K562 (cell line): ENCODE results near the gene FMN2. TPM values are rescaled to one million over a fixed set of nuclear protein-coding genes. Genes with fewer than 3 reads are reported as not detected.

Experiments used
- ATAC-seq: fragments of 200-7000 bp; cut with Tn5 transposase; 3 replicates; pipeline ENCODE4 v1.9.1; 2020; ENCODE audit warnings: moderate library complexity
- BruUV-seq: library from RNA; stranded (reverse); fragments of 400-500 nt; replicated peaks from 2 replicates; lab custom pipeline; 2021; lab: Mats Ljungman, UMichigan
- CTCF ChIA-PET: fragments of 300-600 bp; formaldehyde crosslinking; extraction: SDS; loops from one replicate; lab custom pipeline; 2021; ENCODE audit warnings: low intra/inter-chr PET ratio; lab: Yijun Ruan, JAX
- POLR2A ChIA-PET: fragments of 300-600, 350-650 bp; sonication (Branson Sonifier 250); formaldehyde crosslinking; extraction: SDS; loops from one replicate; lab custom pipeline; 2021; ENCODE audit warnings: antibody characterized with exemption, inconsistent platforms; lab: Yijun Ruan, JAX
- DNase-seq, 4 experiments: peaks; one replicate each; pipeline versions ENCODE4 v3.0.0 to v3.0.0-alpha.2; 2011 to 2018; ENCODE audit warnings: low spot score in 3 of 4, mixed read lengths in 3 of 4; ENCODE audit errors: extremely low read depth in 1 of 4
- FAIRE-seq: peaks from 2 replicates; lab custom pipeline; 2011; peaks lifted over from hg19 to GRCh38; lab: Jason Lieb, UNC
- H2AFZ ChIP-seq: 2 replicates; pipeline ENCODE4 v1.6.0; 2011; ENCODE audit warnings: low read depth, low read length, control low read depth, inconsistent platforms
- H3K27ac ChIP-seq: fragments of 200-600 bp; 3 replicates; pipeline ENCODE4 v1.8.0; 2011; ENCODE audit warnings: low read depth, mild to moderate bottlenecking, control low read depth, inconsistent platforms, low read length, moderate library complexity, mixed read lengths; ENCODE audit errors: extremely low read depth
- H3K27me3 ChIP-seq, 2 experiments: fragments of 300-600 bp in 1 of 2; 2 replicates in 1 of 2; 3 replicates in 1 of 2; pipeline versions ENCODE4 v1.6.0 to v1.8.0; 2011; ENCODE audit warnings: inconsistent platforms in 2 of 2, low read length in 2 of 2, mild to moderate bottlenecking in 1 of 2, mixed read lengths in 1 of 2, moderate library complexity in 1 of 2; ENCODE audit not compliant: control insufficient read depth in 2 of 2, insufficient read depth in 2 of 2
- H3K36me3 ChIP-seq: fragments of 300-600 bp; 3 replicates; pipeline ENCODE4 v1.8.0; 2011; ENCODE audit warnings: mild to moderate bottlenecking, low read length, inconsistent platforms; ENCODE audit not compliant: control insufficient read depth, insufficient read depth
- H3K4me1 ChIP-seq, 2 experiments: fragments of 200-600 bp in 1 of 2; replicated peaks in 1 of 2; 2 replicates in 1 of 2; 3 replicates in 1 of 2; pipeline versions ENCODE4 v1.5.1 to v1.8.0; 2011; ENCODE audit warnings: inconsistent platforms in 2 of 2, low read length in 2 of 2, mild to moderate bottlenecking in 1 of 2, mixed read lengths in 1 of 2, moderate library complexity in 1 of 2; ENCODE audit not compliant: control insufficient read depth in 2 of 2, insufficient read depth in 2 of 2
- H3K4me2 ChIP-seq: 2 replicates; pipeline ENCODE4 v1.6.1; 2011; ENCODE audit warnings: low read length, control low read depth, inconsistent platforms, mixed read lengths; ENCODE audit not compliant: insufficient read depth
- H3K4me3 ChIP-seq: fragments of 200-600 bp; sonication (generic), shearing (Covaris generic); 2 replicates; pipeline ENCODE4 v1.5.1; 2016; ENCODE audit warnings: control low read depth, inconsistent platforms
- H3K79me2 ChIP-seq: fragments of 200-600 bp; 3 replicates; pipeline ENCODE4 v1.8.0; 2011; ENCODE audit warnings: low read length, inconsistent platforms; ENCODE audit not compliant: control insufficient read depth, insufficient read depth
- H3K9ac ChIP-seq, 2 experiments: 2 replicates each; pipeline versions ENCODE4 v1.6.0 to v1.6.1; 2011; ENCODE audit warnings: low read depth in 2 of 2, low read length in 2 of 2, control low read depth in 1 of 2, inconsistent platforms in 1 of 2, mild to moderate bottlenecking in 1 of 2, mixed read lengths in 1 of 2; ENCODE audit not compliant: insufficient read depth in 1 of 2
- H3K9me1 ChIP-seq: one replicate; pipeline ENCODE4 v1.6.0; 2011; ENCODE audit warnings: inconsistent platforms, mild to moderate bottlenecking, low read length, moderate library complexity; ENCODE audit not compliant: control insufficient read depth, insufficient read depth
- H3K9me3 ChIP-seq: replicated peaks from 2 replicates; pipeline ENCODE4 v1.5.1; 2011; ENCODE audit warnings: low read depth, low read length, inconsistent platforms; ENCODE audit not compliant: control insufficient read depth, insufficient read depth
- H4K20me1 ChIP-seq: replicated peaks from 2 replicates; pipeline ENCODE4 v1.6.1; 2011; ENCODE audit warnings: low read length, inconsistent platforms, mixed read lengths; ENCODE audit not compliant: control insufficient read depth, insufficient read depth
- CBFA2T3 ChIP-seq: fragments of 450-650 bp; IDR thresholded peaks from 2 replicates; pipeline ENCODE4 v1.6.1; 2017
- CXXC5 ChIP-seq: fragments of 250-450 bp; sonication (Bioruptor Pico); IDR thresholded peaks from 2 replicates; pipeline ENCODE4 v1.8.0; 2022; ENCODE audit warnings: inconsistent platforms, mild to moderate bottlenecking, moderate library complexity
- GATA2 ChIP-seq: sonication (generic); formaldehyde crosslinking; IDR thresholded peaks from 2 replicates; pipeline ENCODE4 v1.4.0; 2020; ENCODE audit warnings: mild to moderate bottlenecking, missing genetic modification reagents
- HDAC3 ChIP-seq: fragments of 450-650 bp; IDR thresholded peaks from 2 replicates; pipeline ENCODE4 v1.6.1; 2018; ENCODE audit warnings: borderline replicate concordance, mild to moderate bottlenecking, moderate library complexity; ENCODE audit not compliant: partially characterized antibody
- LARP7 ChIP-seq: fragments of 450-650 bp; IDR thresholded peaks from 2 replicates; pipeline ENCODE4 v1.6.1; 2016
- MEIS2 ChIP-seq: fragments of 450-650 bp; IDR thresholded peaks from 2 replicates; pipeline ENCODE4 v1.6.1; 2014; ENCODE audit warnings: mild to moderate bottlenecking; ENCODE audit not compliant: partially characterized antibody
- MIER1 ChIP-seq: fragments of 450-650 bp; IDR thresholded peaks from 2 replicates; pipeline ENCODE4 v1.6.1; 2016; ENCODE audit warnings: antibody characterized with exemption, mild to moderate bottlenecking, low read depth
- MYBL2 ChIP-seq, 2 experiments: fragments of 450-650 bp in 1 of 2; sonication (generic) in 1 of 2; formaldehyde crosslinking in 1 of 2; IDR thresholded peaks; 2 replicates each; pipeline versions ENCODE4 v1.6.1 to v1.8.1; 2017 to 2022; ENCODE audit warnings: borderline replicate concordance in 1 of 2, inconsistent platforms in 1 of 2, low read depth in 1 of 2, mild to moderate bottlenecking in 1 of 2, missing genetic modification reagents in 1 of 2, moderate library complexity in 1 of 2
- NR2C1 ChIP-seq, 2 experiments: fragments of 450-650 bp; IDR thresholded peaks; 2 replicates each; pipeline ENCODE4 v1.6.1; 2017; ENCODE audit warnings: mild to moderate bottlenecking in 2 of 2, antibody characterized with exemption in 1 of 2, inconsistent platforms in 1 of 2, missing compliant biosample characterization in 1 of 2, missing genetic modification characterization in 1 of 2
- RAD51 ChIP-seq: fragments of 450-650 bp; IDR thresholded peaks from 2 replicates; pipeline ENCODE4 v1.7.1; 2016; ENCODE audit warnings: low read depth, mild to moderate bottlenecking, borderline replicate concordance
- RBM15 ChIP-seq: fragments of 200-400 bp; formaldehyde crosslinking; IDR thresholded peaks from 2 replicates; pipeline ENCODE4 v1.6.1; 2018; ENCODE audit warnings: mild to moderate bottlenecking, low read length, moderate library complexity; ENCODE audit not compliant: insufficient read depth
- SETDB1 ChIP-seq: IDR thresholded peaks from one replicate; pipeline ENCODE4 v1.6.1; 2012; ENCODE audit warnings: low read length, control low read depth, inconsistent platforms
- SIN3B ChIP-seq: fragments of 450-650 bp; IDR thresholded peaks from 2 replicates; pipeline ENCODE4 v1.6.1; 2017; ENCODE audit warnings: low read depth, mild to moderate bottlenecking, moderate library complexity
- SPI1 ChIP-seq: IDR thresholded peaks from 2 replicates; pipeline ENCODE4 v1.6.1; 2011; ENCODE audit warnings: low read depth, low read length, control low read depth, borderline replicate concordance
- YBX1 ChIP-seq: fragments of 450-650 bp; IDR thresholded peaks from 2 replicates; pipeline ENCODE4 v1.7.1; 2016; ENCODE audit warnings: mild to moderate bottlenecking
- ZNF134 ChIP-seq: fragments of 250-450 bp; sonication (Bioruptor Pico); conservative IDR thresholded peaks from 2 replicates; pipeline ENCODE4 v1.4.0; 2020
- WGBS: fragments of 100-300 bp; shearing (Covaris generic); methylation state at CpG from one replicate; pipeline ENCODE4 v1.1.6; 2016; ENCODE audit warnings: low coverage, mixed read lengths; ENCODE audit not compliant: insufficient coverage; ENCODE audit errors: missing lambda C conversion rate; 5-methylcytosine and 5-hydroxymethylcytosine counted together
- in situ Hi-C: fragments of 300-500 bp; cut with MboI; formaldehyde crosslinking; loops from 4 replicates; pipeline ENCODE4 v1.15.0; 2018; ENCODE audit warnings: inconsistent platforms, mixed read lengths
- intact Hi-C: fragments of 100-400 bp; cut with micrococcal nuclease; formaldehyde crosslinking; loops from 2 replicates; pipeline ENCODE4 v1.14.2; 2022
- polyA plus RNA-seq, 8 experiments: library from polyadenylated mRNA; depleted of rRNA in 4 of 8; stranded (reverse) in 5 of 8; unstranded in 3 of 8; fragments of >200 nt; fragmentation: Nextera tagmentation in 2 of 8; fragmentation: Illumina TruSeq in 1 of 8; extraction: Ambion mirVana in 2 of 8; extraction: Trizol in 1 of 8; gene quantifications; 2 replicates each; pipeline versions ENCODE4 v1.2.1 to v1.2.3, GENCODE V29; 2011 to 2014; ENCODE audit warnings: inconsistent platforms in 1 of 8, missing spikeins in 1 of 8
- total RNA-seq, 7 experiments: library from RNA; depleted of rRNA in 6 of 7; stranded (reverse); fragments of >200 nt in 6 of 7; fragmentation: Illumina TruSeq in 2 of 7; extraction: Trizol in 2 of 7; gene quantifications; 2 replicates each; pipeline versions ENCODE4 v1.2.1 to v1.2.3, GENCODE V29; 2011 to 2021; ENCODE audit warnings: low replicate concordance in 1 of 7
- TF ChIP-seq, protein P1 (sequence below): sonication (generic); formaldehyde crosslinking; IDR thresholded peaks from 2 replicates; pipeline ENCODE4 v1.5.0; 2020; ENCODE audit warnings: missing genetic modification reagents
- TF ChIP-seq, protein P2 (sequence below): fragments of 450-650 bp; formaldehyde crosslinking; IDR thresholded peaks from 2 replicates; pipeline ENCODE4 v1.4.0; 2020; ENCODE audit warnings: mild to moderate bottlenecking, moderate library complexity
- TF ChIP-seq, protein P3 (sequence below): sonication (generic); formaldehyde crosslinking; IDR thresholded peaks from 2 replicates; pipeline ENCODE4 v1.8.0; 2022; ENCODE audit warnings: missing genetic modification reagents, mild to moderate bottlenecking, borderline replicate concordance
- TF ChIP-seq, protein P4 (sequence below): sonication (generic); formaldehyde crosslinking; IDR thresholded peaks from 2 replicates; pipeline ENCODE4 v1.8.0; 2022; ENCODE audit warnings: missing genetic modification reagents, mild to moderate bottlenecking, moderate library complexity, borderline replicate concordance

The FMN2 gene
- total and polyA plus RNA-seq, 9 of the 15 experiments (the other 6 are each of a cell fraction or from before 2014, with no cell fraction given) = 0.15 to 0.45 (median 0.16) TPM; not detected in 3

DNA sequence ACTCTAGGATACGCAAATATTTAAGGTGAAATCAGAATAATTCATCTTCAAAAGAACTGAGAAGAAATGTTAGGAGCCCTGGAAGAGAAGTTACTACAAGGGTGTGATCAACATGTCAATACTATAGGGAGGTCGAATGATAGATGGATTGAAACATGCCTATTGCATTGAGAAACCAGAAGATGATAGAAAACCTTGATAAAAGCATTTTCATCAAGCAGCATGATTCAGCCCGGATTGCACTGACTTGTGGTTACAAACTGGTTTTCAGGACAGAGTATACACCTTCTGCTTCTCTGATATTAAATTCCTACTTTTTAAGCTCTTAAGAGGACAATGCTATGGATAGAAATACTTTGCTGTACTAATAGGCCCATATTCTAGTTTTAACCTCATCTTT lies 164.2 kb downstream of the FMN2 start:
- no peak for DNase-seq

More for the DNA sequence above, 164.2 kb downstream of the FMN2 start:
- H3K4me3 ChIP-seq = no peak overlapping the region
- no peaks in the 10 kb centered on the region for H3K9me1 ChIP-seq
- no peaks in the 10 kb centered on the region for H3K36me3 ChIP-seq
- H3K9me3 ChIP-seq = no peaks in the 10 kb centered on the region
- FAIRE-seq (no peak), ATAC-seq (no peak)
- no peaks in the 10 kb centered on the region for H3K27me3 ChIP-seq
- intact Hi-C loops = no loop called here
- H3K4me1 ChIP-seq = no peaks in the 10 kb centered on the region
- ChIA-PET CTCF (no interaction called here), POLR2A (no interaction called here)
- WGBS = 2% methylated on average over 3 of the region's 3 CpGs
- H2AFZ ChIP-seq = no peak overlapping the region
- H3K79me2 ChIP-seq = no peaks in the 10 kb centered on the region
- in situ Hi-C loops = no loop called here
- H3K27ac ChIP-seq = no peak overlapping the region
- H3K9ac ChIP-seq = no peak overlapping the region
- no peaks in the 10 kb centered on the region for H4K20me1 ChIP-seq
- TF ChIP-seq, protein P1, sequence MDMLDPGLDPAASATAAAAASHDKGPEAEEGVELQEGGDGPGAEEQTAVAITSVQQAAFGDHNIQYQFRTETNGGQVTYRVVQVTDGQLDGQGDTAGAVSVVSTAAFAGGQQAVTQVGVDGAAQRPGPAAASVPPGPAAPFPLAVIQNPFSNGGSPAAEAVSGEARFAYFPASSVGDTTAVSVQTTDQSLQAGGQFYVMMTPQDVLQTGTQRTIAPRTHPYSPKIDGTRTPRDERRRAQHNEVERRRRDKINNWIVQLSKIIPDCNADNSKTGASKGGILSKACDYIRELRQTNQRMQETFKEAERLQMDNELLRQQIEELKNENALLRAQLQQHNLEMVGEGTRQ (CRISPR knock-in tag) = no peak
- TF ChIP-seq CXXC5 = no peak
- no peak for TF ChIP-seq CBFA2T3
- TF ChIP-seq, protein P2, sequence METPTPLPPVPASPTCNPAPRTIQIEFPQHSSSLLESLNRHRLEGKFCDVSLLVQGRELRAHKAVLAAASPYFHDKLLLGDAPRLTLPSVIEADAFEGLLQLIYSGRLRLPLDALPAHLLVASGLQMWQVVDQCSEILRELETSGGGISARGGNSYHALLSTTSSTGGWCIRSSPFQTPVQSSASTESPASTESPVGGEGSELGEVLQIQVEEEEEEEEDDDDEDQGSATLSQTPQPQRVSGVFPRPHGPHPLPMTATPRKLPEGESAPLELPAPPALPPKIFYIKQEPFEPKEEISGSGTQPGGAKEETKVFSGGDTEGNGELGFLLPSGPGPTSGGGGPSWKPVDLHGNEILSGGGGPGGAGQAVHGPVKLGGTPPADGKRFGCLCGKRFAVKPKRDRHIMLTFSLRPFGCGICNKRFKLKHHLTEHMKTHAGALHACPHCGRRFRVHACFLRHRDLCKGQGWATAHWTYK (CRISPR knock-in tag) = no peak
- TF ChIP-seq RAD51 = no peak
- TF ChIP-seq MEIS2 = no peak
- TF ChIP-seq, protein P3, sequence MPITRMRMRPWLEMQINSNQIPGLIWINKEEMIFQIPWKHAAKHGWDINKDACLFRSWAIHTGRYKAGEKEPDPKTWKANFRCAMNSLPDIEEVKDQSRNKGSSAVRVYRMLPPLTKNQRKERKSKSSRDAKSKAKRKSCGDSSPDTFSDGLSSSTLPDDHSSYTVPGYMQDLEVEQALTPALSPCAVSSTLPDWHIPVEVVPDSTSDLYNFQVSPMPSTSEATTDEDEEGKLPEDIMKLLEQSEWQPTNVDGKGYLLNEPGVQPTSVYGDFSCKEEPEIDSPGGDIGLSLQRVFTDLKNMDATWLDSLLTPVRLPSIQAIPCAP (CRISPR knock-in tag) = no peak
- TF ChIP-seq, protein P4, sequence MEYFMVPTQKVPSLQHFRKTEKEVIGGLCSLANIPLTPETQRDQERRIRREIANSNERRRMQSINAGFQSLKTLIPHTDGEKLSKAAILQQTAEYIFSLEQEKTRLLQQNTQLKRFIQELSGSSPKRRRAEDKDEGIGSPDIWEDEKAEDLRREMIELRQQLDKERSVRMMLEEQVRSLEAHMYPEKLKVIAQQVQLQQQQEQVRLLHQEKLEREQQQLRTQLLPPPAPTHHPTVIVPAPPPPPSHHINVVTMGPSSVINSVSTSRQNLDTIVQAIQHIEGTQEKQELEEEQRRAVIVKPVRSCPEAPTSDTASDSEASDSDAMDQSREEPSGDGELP (CRISPR knock-in tag) = no peak
- no peak for TF ChIP-seq MYBL2 (IDR thresholded peaks at IDR 0.05; ENCODE audit: low read depth)
- TF ChIP-seq MYBL2 (CRISPR knock-in tag; IDR thresholded peaks at IDR 0.05; ENCODE audit: borderline replicate concordance) = no peak
- no peak for TF ChIP-seq ZNF134 (CRISPR knock-in tag)
- no peak for TF ChIP-seq SPI1
- TF ChIP-seq LARP7 = no peak
- no peak for TF ChIP-seq YBX1
- TF ChIP-seq SIN3B = no peak
- TF ChIP-seq SETDB1 = no peak
- TF ChIP-seq RBM15 = no peak
- no peak for TF ChIP-seq GATA2 (CRISPR knock-in tag)
- no peak for TF ChIP-seq NR2C1 (IDR thresholded peaks at IDR 0.05)
- no peak for TF ChIP-seq NR2C1 (tag; IDR thresholded peaks at IDR 0.05)
- TF ChIP-seq HDAC3 = no peak
- no peak for TF ChIP-seq MIER1
- no TSS peak for BruUV-seq
- no peak overlapping the region for H3K4me2 ChIP-seq
